ENCODE results near the gene CDC26. TPM values are rescaled to one million over a fixed set of nuclear protein-coding genes. Genes with fewer than 3 reads are reported as not detected.
"Not testable (repeated sequence)": the region's sequence is repeated elsewhere in the genome, so short reads cannot be mapped to it uniquely, and the experiment has no call there.

The CDC26 gene
- total RNA-seq, 4 donors from 2014 or later, result 18.8 to 21.9 (median 20.4) TPM

DNA sequence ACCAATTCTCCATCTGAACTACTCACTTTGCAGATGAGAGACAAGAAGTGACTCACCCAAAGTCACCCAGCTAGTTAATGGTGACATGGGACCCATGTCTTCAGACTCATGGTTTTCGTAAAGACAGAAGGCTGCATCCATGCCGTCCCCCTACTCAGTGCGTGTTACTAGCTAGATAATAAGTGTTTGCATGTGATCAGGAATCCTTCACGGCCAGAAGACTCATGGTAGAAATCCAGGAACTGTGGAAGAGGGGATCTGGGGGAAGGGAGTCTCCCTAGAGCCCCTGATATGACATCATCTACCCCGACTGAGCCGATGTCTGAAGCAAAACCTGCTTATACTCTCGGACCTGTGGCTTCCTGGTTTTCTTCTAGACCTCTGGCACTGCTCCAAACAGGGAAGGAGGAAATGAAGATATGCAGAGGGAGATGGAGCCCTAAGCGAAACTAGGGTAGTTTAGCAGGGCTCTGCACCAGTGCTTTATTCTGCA, 24.5 kb upstream of the CDC26 start:
- H3K27me3 ChIP-seq, result no peaks in the 10 kb centered on the region
- H3K9me3 ChIP-seq, result no peaks in the 10 kb centered on the region
- 57% methylated on average over 8 of the region's 8 CpGs for WGBS
- H3K36me3 ChIP-seq, result no peaks in the 10 kb centered on the region
- no peaks in the 10 kb centered on the region for H3K4me1 ChIP-seq
- no peak for DNase-seq (ENCODE audit: low spot score in 2 of 2)
- no peak overlapping the region for H3K27ac ChIP-seq
- TF ChIP-seq, protein P1, sequence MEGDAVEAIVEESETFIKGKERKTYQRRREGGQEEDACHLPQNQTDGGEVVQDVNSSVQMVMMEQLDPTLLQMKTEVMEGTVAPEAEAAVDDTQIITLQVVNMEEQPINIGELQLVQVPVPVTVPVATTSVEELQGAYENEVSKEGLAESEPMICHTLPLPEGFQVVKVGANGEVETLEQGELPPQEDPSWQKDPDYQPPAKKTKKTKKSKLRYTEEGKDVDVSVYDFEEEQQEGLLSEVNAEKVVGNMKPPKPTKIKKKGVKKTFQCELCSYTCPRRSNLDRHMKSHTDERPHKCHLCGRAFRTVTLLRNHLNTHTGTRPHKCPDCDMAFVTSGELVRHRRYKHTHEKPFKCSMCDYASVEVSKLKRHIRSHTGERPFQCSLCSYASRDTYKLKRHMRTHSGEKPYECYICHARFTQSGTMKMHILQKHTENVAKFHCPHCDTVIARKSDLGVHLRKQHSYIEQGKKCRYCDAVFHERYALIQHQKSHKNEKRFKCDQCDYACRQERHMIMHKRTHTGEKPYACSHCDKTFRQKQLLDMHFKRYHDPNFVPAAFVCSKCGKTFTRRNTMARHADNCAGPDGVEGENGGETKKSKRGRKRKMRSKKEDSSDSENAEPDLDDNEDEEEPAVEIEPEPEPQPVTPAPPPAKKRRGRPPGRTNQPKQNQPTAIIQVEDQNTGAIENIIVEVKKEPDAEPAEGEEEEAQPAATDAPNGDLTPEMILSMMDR (IDR thresholded peaks at IDR 0.05), result no peak
- TF ChIP-seq POLR2A (IDR thresholded peaks at IDR 0.05), result no peak
- no peak for TF ChIP-seq EP300 (IDR thresholded peaks at IDR 0.05)
- TF ChIP-seq POLR2AphosphoS5 (IDR thresholded peaks at IDR 0.05), result no peak
- no peak overlapping the region for H3K4me3 ChIP-seq

DNA sequence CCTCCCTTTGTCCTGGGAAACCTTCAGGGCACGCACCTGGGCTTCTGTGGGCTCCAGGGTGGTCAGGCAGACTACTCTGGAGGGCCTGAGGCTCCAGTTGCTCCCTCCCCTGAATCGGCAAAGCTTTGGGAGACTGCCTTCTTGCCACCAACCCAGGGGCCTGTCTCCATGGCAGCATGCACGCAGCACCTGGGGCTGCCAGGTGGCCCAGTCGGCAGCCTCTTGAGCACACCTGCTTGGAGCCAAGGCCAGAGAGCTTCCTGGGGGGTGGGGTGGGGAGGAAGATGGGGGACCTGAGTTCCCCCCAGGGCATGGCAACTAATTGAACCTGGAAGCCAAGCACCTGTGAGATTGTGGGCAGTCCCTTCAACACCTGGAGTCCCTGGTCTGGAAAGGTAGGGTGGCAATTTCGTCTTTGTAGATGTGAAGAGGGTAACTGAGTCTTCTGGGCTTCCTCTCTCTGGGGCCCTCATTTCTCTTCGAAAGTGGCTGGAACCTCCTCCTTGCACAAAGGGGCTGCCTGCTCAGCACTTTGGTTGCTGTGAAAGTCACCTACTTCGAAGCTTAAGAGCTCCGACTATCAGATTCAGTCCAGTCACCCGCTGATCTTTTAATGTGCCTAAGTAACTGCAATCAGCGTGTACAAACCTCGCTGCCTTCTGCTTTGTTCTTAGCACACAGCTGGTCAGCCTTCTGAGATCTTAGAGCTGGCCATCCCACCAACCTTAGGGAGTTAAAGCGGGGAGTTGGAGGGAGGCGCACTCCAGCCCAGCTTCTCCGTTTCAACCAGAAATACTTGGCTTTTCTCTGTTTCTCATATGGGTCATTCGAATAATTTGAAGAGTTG, 23.8 kb upstream of the CDC26 start:
- WGBS, result 88% methylated on average over 12 of the region's 15 CpGs
- TF ChIP-seq POLR2A (IDR thresholded peaks at IDR 0.05) (no peak), EP300 (IDR thresholded peaks at IDR 0.05) (no peak)
- TF ChIP-seq, protein P1 (IDR thresholded peaks at IDR 0.05), result no peak
- DNase-seq (ENCODE audit: low spot score in 2 of 2), result no peak

DNA sequence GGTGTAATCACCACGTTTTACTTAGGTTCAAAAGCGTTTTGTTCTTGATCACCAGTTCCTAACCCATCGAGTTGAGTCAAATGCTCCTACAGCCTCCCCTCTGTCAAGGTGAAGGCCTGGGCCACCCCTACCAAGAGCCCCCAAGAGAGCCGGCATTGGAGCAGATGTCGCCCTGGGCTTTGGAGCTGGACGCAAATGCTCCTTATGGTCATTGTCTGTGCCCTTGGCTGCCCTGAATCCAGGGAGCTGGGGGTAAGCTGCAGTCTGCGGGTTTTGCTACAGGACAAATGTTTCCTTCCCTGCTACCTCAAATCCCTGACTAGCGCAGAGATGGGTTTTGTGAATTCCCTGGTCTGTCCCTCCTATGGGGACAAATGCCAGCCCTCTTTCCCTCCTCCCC, 22.9 kb upstream of the CDC26 start:
- H3K27ac ChIP-seq, result no peak overlapping the region
- DNase-seq (ENCODE audit: low spot score in 2 of 2), result no peak
- no peaks in the 10 kb centered on the region for H3K4me1 ChIP-seq
- TF ChIP-seq POLR2A (IDR thresholded peaks at IDR 0.05) (no peak), POLR2AphosphoS5 (IDR thresholded peaks at IDR 0.05) (no peak), EP300 (IDR thresholded peaks at IDR 0.05) (no peak)
- TF ChIP-seq, protein P1 (IDR thresholded peaks at IDR 0.05), result no peak
- H3K4me3 ChIP-seq, result no peak overlapping the region
- no peaks in the 10 kb centered on the region for H3K27me3 ChIP-seq
- peaks cover 3% of the 10 kb centered on the region for H3K36me3 ChIP-seq
- 84% methylated on average over 7 of the region's 8 CpGs for WGBS
- no peaks in the 10 kb centered on the region for H3K9me3 ChIP-seq

More for the DNA sequence above, 23.8 kb upstream of the CDC26 start:
- Histone ChIP-seq H3K9me3 (no peaks in the 10 kb centered on the region), H3K27ac (no peak overlapping the region), H3K4me3 (no peak overlapping the region), H3K4me1 (no peaks in the 10 kb centered on the region), H3K36me3 (no peaks in the 10 kb centered on the region), H3K27me3 (no peaks in the 10 kb centered on the region)

DNA sequence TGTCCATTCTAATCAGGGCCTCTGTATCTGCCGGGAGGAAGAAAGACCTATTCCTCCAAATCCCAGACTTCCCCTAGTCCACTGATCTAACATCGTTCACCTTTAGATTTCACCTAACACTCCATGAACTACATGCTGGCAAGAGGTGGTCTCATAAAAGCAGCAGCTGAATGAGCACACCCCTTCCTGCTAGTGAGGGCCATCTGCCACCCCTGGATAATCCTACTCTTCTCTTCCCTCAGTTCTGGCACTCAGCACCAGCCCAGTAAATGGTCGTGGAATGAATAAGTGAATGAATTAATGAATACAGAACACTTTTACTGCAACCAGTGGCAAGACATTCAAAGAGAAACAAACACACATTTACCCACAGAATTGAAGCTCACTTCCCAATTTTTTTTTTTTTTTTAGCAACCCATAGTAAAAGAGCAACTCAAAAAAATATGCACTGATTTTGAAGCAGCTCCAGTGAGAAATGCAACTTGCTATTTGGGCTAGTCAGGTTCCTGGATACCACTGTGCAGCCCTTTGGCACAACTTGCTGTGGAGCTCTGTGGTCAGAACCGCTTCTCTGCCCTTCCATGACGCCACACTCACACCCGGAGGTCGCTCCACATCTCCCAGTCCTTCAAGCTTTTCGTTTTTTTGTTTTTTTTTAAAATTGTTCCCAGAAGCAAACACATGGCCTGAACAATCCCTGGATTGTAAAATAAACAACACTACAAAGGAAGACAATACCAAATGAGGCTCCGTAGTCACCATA, 21.6 kb upstream of the CDC26 start:
- DNase-seq (ENCODE audit: low spot score in 2 of 2), result no peak
- TF ChIP-seq EP300 (IDR thresholded peaks at IDR 0.05) (no peak), POLR2A (IDR thresholded peaks at IDR 0.05) (no peak), POLR2AphosphoS5 (IDR thresholded peaks at IDR 0.05) (no peak)
- TF ChIP-seq, protein P1 (IDR thresholded peaks at IDR 0.05), result no peak
- Histone ChIP-seq H3K9me3 (no peaks in the 10 kb centered on the region), H3K36me3 (peaks cover 17% of the 10 kb centered on the region), H3K27me3 (no peaks in the 10 kb centered on the region), H3K4me1 (no peaks in the 10 kb centered on the region), H3K27ac (no peak overlapping the region), H3K4me3 (no peak overlapping the region)
- WGBS, result 75% methylated on average over 9 of the region's 9 CpGs

DNA sequence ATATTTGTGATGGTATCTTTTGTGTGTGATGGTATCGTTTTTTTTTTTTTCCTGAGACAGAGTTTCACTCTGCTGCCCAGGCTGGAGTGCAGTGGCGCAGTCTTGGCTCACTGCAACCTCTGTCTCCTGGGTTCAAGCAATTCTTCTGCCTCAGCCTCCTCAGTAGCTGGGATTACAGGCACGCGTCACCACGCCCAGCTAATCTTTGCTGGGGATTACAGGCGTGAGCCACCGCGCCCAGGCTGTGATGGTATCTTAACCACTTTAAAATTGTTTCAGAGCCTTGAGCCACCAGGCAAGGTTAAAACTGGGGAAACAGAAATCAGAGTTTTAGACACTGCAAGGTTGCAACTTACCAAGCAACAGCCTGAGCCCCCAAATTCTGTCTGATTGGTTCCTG, 20.9 kb upstream of the CDC26 start:
- H3K4me3 ChIP-seq; H3K27me3 ChIP-seq; H3K9me3 ChIP-seq; H3K4me1 ChIP-seq; DNase-seq (ENCODE audit: low spot score in 2 of 2); H3K27ac ChIP-seq: not testable (repeated sequence)
- WGBS, result 92% methylated on average over 8 of the region's 8 CpGs
- peaks cover 24% of the 10 kb centered on the region for H3K36me3 ChIP-seq

Data from suprapubic skin (tissue), 4 donors.